DMS 273 treated with DMSO at 0.1 percent for 48 hours (cell line): ENCODE results near the gene B9D1.
A peak's percentile ranks its signal among the peaks of the same experiment; 100 is the strongest.

Experiments used
- DNase-seq: peaks from one replicate; lab custom pipeline; 2025; lab: John Stamatoyannopoulos, UW

The B9D1 gene

DNA sequence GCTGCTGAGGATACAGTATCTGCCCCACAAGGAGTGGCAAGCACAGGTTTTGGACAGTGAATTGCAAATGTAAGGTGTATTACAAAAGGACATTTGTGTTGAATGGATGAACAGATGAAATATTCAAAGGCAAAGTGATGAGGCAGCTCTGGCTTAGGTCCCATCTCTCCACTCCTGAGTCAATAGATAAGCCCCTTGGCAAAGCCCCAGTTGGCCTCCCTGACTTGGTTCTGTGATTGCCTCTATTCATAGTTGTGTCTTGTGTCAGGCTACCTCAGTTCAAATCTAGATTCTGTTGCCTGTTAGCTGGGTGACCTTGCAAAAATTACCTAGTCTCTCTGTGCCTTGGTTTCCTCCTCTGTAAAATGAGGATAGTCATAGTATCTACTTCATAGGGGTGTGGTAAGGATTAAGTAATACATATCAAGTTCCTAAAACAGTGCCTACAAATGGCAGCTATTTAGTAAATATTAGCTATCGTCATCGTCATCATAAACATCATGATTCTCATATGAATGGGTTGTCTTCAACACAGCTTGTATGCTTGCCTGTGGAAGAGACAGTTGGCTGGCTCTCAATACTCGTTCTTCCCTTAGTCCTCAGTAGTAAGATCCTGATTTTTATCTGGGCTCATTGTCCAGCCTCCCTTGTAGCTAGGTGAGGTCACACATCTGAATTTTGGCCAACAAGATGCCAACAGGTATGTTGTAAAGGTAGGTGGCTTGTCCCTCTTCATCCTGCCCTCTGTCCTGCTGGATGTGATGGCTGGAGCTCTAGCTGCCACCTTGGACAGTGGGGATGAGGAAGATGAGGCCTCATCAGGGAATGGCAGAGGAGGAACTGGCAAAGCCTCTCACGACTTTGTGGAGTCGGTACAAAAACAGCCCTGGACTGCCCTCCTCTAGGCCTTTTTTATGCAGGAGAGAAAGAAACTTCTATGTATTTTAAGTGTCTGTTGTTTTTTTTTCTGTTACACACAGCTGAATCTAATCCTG, 26.6 kb upstream of the B9D1 start:
- DNase-seq, result no peak

DNA sequence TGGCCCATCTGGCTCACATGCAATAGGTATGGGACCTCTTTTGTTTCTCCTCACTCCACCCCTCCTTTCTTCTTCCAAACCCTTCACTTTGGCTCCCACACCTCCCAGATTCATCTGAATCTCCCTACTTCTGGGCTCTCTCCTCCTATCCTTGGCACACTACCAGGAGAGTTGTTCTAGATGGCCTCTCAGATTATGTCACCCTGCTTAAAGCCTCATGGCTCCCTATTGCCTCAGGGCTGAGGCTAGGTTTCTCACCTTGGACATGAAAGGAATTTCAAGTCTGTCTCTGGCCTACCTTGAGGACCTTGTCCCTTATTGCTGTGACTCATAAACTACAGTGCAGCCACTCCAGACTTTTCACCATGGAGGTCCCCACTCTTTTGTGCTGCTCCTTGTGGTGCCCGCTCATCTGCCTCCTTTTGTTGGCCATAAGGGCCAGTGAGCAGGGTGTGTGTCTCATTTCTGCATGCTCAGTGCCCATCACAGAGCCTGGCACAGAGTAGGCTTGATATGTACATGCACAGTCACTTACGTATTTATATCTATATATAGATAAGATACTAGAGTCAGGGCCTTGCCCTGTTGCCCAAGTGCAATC, 25.5 kb upstream of the B9D1 start:
- DNase-seq, result peak; percentile 91

DNA sequence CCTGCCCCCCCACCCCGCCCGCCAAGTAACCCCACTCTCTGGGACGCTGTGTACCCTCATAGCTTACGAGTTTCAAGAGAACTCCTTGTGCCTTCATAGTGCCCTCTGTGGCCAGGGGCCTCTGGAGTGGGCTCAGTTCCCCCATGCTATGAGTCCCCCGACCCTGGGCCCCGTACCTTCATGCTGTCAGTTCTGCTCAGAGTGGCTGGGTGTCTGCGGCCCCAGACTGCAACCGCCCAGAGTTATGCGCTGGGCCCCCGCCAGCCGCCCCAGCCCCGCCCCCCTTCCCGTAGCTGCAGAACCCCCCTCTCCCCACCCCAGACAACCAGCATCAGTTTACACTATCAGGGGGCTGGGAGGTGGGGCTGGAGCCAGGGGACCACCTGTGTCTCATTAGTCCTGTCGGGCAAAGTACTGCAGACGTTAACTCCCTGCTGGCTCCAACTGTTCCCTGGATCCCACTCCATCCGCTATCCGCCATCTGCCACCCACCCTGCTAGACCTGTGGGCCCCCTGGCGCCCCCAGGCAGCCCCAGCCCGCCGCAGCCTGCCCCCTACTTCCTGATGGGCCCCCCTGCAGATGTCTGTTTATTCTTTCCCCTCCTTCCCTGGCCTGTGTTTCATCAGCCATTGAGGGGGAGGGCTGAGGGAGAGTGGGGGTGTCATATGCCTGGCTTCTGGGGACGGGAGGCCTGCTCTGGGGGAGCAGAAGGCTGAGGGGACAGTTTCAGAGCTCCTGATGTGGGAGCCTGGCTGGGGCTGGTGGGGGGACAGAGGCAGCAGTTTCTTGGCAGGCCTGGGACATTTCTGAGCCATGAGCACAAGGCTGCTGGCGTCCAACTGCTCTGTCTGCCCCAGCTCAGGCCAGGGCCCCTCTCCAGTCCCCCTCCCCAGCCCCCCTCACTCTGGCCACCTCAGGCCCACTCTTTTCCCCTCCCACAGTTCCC, 24.7 kb upstream of the B9D1 start, which contains the start of gene MFAP4:
Gene MFAP4, minus strand, starts transcription at position 217 of the 947 bp plus-strand sequence. Its CDS starts 35 bp downstream, at position 182.
- DNase-seq, result peak; percentile 97

DNA sequence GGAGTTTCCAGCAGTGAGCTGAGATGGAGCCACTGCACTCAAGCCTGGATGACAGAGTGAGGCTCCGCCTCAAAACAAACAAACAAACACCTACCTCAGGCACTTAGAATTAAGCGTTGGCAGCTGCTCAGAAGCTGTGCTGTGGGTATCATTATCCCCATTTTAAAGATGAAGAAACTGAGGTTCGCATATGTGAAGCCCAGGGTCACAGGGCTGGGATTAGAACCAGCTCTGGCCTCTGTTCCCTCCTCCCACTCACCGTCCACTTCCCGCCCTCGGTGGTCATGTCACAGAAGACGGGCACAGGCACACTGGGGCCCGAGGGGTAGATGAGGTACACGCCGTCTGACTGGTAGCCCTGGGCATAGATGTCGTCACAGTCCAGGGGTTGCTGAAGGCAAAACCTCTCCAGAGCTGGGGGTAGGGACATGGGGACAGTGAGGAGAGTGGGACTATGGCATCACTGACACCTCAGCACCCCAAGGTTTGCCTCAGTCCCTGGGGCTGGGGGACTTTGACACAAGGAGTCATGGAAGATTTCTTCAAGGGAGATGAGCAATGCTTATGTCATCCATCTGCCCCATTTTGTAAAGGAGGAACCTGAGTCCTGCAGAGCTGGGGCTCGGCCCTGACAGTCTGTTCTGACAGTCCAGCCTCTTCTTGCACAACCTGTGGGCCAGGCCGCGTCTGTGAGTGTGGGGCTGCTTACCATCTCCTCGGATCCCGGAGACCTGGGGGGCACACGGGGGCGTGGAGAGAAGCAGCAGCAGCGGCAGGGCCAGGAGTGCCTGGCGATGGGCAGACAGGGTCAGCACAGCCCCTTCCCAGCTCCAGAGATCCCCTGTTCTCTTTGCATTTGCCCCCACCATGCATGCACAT, 23.8 kb upstream of the B9D1 start:
- no peak for DNase-seq

DNA sequence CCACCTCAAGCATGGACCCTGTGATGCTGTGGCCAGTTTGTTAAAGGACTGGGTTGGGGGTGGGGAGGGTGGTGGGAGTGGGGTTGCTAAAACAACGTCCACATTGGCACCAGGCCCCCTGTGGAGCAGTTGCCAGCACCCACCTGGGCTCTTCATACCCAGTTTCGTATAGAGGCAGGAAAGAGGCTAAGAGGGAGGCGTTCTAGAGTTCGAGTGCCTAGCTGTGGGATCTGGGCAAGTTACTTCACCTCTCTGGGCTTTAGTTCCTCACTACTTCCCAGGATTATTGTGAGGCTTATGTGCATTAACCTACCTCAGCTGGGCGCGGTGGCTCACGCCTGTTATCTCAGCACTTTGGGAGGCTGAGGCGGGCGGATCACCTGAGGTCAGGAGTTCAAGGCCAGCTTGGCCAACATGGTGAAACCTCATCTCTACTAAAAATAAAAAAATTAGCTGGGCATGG, 23.0 kb upstream of the B9D1 start:
- no peak for DNase-seq

DNA sequence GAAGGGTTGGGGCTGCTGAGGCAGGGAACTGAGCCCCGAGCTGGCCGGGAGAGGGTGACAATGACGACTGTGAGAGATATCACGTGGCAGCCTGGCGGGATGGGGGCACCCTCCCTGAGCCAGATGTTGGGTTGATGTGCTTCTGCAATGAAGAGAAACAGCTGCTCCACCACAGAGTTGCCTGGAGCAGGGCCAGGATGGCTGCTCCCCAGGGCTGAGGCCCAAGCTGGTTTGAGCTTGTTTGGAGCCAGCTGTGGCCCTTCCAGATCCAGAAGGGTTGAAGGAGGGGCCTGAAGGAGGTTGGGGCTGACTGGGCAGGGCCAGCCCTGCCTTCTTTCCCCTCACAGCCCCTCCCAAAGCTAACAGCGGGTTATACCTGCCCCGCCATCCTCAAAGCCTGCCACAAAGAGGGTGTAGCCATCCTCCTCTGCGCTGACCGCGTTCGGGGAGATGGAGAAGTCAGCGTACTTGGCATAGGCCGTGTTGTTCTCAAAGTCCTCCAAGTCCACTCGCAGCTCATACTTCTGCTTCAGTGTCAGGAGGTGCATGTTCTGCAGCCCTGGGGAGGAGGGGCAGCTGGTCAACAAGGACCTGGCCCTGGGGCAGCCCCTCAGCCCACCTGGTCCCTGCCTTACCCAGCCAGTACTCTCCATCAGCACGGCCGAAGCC, 22.3 kb upstream of the B9D1 start:
- DNase-seq, result peak; percentile 93

DNA sequence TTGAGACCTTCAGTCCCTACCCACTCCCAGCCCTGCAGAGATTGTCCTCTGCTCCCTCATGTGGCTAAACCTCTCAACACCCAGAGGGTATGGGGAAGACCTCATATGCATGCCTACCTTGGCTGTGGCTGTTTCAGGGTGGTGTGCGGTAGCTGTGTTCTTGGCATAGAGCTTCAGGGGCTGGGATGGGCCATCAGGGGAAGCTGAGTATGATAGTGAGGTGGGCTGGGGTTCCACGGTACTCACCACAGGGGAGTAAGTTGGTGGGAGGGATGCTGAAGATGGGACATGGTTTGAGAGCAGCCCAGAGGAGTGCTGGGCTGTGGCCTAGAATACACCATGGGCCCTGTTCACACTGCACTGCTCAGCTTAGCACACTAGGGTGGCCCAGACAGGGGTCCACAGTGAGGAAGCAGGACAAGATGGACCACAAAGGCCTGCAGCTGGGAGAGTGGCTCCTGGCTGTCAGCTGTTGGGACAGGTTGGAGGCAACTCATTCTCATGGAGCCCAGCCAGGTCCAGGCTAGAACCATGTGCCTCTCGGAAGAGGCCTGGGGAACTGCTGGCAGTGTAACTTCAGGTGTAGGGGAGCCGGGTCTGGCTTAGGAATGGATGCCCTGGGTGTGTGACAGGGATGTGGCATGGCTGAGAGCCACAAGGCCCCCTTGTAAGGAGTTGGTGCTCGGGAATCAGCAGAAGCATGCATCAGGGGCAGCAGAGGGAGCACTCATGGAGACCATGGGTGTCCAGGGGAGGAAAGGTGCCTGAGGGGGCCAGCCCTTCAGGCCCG, 21.4 kb upstream of the B9D1 start:
- DNase-seq, result no peak

DNA sequence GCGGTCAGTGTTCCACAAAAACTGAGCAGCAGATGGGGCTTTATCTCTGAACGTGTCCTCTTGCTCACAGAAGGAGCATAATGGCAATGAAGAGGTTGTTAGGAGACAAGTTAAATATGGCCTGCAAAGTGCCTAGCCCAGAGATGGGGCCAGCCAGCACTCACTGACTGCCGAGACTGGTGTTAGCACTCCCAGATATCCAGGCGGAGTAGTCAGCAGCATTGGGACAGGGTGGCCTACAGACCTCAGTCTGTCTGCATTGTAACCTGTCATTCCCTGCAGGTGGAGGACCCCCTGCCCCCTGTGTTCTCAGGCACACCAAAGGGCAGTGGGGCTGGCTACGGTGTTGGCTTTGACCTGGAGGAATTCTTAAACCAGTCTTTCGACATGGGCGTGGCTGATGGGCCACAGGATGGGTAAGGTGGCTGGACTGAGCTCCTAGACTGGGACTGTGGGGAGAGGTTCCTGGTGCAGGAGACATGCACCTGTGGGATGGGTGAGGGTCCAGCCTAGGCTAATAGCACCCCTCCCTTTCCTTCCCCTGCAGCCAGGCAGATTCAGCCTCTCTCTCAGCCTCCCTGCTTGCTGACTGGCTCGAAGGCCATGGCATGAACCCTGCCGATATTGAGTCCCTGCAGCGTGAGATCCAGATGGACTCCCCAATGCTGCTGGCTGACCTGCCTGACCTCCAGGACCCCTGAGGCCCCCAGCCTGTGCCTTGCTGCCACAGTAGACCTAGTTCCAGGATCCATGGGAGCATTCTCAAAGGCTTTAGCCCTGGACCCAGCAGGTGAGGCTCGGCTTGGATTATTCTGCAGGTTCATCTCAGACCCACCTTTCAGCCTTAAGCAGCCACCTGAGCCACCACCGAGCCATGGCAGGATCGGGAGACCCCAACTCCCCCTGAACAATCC, 20.3 kb upstream of the B9D1 start:
- no peak for DNase-seq

DNA sequence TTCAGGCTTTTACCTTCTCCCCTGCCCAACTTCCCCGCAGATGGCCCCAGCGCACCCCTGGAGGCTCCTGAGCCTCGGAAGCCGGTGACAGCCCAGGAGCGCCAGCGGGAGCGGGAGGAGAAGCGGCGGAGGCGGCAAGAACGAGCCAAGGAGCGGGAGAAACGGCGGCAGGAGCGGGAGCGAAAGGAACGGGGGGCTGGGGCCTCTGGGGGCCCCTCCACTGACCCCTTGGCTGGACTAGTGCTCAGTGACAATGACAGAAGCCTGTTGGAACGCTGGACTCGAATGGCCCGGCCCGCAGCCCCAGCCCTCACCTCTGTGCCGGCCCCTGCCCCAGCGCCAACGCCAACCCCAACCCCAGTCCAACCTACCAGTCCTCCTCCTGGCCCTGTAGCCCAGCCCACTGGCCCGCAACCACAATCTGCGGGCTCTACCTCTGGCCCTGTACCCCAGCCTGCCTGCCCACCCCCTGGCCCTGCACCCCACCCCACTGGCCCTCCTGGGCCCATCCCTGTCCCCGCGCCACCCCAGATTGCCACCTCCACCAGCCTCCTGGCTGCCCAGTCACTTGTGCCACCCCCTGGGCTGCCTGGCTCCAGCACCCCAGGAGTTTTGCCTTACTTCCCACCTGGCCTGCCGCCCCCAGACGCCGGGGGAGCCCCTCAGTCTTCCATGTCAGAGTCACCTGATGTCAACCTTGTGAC, 19.4 kb upstream of the B9D1 start:
- no peak for DNase-seq

DNA sequence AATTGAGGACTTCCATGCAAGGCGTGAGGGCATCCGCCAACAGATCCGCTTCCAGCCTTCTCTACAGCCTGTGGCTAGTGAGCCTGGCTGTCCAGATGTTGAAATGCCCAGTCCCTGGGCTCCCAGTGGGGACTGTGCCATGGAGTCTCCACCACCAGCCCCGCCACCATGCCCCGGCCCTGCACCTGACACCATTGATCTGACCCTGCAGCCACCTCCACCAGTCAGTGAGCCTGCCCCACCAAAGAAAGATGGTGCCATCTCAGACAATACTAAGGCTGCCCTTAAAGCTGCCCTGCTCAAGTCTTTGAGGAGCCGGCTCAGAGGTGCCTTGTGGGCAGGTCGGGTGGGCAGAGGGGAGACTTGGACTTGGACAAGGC, 18.8 kb upstream of the B9D1 start:
- no peak for DNase-seq

DNA sequence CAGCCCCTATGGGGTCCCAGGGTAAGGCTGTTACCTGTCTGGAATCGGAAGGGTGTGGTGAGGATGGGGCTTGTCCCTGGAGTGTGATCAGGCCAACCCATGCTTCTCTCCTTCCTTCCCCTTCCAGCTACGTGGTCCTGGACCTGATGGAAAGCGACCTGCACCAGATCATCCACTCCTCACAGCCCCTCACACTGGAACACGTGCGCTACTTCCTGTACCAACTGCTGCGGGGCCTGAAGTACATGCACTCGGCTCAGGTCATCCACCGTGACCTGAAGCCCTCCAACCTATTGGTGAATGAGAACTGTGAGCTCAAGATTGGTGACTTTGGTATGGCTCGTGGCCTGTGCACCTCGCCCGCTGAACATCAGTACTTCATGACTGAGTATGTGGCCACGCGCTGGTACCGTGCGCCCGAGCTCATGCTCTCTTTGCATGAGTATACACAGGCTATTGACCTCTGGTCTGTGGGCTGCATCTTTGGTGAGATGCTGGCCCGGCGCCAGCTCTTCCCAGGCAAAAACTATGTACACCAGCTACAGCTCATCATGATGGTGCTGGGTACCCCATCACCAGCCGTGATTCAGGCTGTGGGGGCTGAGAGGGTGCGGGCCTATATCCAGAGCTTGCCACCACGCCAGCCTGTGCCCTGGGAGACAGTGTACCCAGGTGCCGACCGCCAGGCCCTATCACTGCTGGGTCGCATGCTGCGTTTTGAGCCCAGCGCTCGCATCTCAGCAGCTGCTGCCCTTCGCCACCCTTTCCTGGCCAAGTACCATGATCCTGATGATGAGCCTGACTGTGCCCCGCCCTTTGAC, 18.2 kb upstream of the B9D1 start:
- no peak for DNase-seq

DNA sequence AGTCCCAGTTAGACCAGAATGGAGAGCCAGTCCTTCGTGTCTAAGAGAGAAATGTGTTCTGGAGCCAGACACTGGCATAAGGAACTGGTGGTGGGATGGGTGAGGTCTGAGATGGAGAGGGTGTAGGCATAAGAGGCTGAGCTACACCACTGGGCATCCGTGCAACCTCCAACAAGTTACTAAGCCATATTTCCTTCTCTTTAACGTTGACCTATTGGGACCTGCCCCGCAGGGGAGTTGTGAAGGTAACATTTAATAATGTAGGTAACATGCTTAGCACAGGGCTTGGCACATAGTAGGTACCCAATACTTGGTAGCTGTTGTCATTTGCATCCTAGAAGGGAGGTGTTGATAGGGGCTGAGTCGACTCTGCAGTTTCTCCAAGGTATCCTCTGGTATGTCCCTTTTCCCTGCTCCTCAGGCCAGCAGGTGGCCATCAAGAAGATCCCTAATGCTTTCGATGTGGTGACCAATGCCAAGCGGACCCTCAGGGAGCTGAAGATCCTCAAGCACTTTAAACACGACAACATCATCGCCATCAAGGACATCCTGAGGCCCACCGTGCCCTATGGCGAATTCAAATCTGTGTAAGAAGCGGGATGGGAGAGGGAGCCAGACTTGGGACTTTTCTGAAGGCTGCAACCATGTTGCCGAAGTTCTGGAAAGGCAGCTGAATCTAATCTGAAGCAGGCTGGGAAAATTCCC, 17.0 kb upstream of the B9D1 start:
- DNase-seq, result no peak

DNA sequence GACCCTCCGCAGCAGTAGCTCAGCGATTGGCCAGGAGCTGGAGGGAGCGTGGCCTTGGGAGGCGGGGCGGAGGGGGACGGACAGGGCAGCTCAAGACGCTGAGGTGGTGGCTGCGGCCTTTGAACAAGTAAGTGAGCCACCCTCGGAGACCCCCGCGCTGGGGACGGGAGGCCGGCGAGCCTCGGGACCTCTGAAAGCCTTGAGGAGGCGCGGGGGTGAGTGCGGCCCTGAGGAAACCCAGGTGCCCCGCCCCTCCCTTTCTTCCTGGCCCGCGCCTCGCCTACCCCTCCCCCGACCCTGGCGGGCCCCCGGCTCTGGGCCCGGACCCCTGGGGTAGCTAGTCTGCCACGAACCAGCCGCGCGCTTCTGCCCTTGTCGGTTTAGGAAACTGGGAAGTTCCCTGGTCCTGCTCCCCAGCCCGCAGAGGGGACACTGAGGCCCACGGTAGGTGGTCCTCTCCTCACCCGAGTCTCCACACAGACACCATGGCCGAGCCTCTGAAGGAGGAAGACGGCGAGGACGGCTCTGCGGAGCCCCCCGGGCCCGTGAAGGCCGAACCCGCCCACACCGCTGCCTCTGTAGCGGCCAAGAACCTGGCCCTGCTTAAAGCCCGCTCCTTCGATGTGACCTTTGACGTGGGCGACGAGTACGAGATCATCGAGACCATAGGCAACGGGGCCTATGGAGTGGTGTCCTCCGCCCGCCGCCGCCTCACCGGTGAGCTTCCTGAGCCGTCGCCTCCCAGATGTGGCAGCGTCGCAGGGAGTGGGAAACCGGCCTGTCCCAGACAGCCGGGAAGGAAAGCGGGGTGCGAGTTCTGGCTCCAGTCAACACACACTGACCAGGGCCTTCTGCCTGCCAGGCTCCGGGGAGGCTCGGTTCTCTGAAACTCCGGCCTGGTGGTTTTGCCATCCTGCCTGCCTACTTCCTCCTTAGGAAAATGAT, 16.2 kb upstream of the B9D1 start, which contains the start of gene MAPK7:
Gene MAPK7, plus strand, starts transcription at position 83 of the 945 bp plus-strand sequence. Its CDS starts 403 bp downstream, at position 486.
- no peak for DNase-seq

DNA sequence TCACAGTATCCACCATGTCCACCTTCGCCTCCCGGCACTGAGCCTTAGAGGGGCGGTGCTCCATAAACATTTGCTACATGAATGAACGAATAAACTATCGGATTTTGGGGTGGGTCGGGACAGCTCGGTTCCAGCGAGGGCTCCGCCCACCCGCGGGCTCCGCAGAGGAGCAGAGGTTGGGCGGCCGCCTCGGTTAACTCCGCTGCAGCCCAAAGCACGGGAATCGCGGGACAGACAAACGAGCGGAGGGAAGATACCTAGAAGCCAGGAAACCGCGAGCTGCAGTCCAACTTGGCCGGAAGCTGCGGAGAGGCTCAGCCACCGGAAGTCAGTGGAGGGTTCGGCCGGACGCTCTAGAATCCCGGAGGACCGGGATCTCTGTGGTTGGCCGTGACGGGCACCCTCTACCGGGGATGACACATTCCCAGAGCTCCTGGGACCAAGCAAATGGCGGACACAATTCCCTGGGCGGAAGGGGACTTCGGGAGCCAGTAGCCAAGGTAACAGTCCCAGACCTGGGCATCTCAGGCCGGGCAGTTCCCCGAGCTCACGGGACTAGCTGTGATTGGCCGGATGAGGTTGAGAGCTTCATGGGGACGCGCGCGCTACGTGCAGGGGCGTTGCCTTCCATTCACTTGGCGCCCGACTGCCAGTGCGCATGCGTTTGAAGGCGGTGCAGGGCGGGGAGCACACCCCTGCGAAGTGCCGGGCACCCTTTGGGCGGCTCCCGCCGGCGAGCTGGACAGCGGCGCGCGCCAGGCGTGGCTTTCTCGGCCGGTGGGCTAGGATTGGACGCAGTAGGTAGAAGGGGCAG, 15.3 kb upstream of the B9D1 start:
- DNase-seq, result peak; percentile 97
